Left lung (tissue), 10 donors: ENCODE data around the gene ROBO1. TPM values are rescaled to one million over a fixed set of nuclear protein-coding genes. Genes with fewer than 3 reads are reported as not detected.

Source experiments
- ATAC-seq: fragments of 200-7000 bp; cut with Tn5 transposase; one replicate; pipeline ENCODE4 v1.9.1; 2020; ENCODE audit warnings: moderate library complexity
- DNase-seq, 4 donors: peaks; one replicate each; pipeline ENCODE4 v3.0.0-alpha.2; 2013 to 2020
- H3K27ac ChIP-seq, 2 donors: fragments of 200-600 bp; sonication (generic) in 1 of 2; one replicate each; pipeline versions ENCODE4 v1.5.0 to v1.8.0; 2020 to 2021
- H3K27me3 ChIP-seq, 2 donors: fragments of 200-600 bp; sonication (generic) in 1 of 2; one replicate each; pipeline versions ENCODE4 v1.5.0 to v1.8.0; 2020 to 2021
- H3K36me3 ChIP-seq, 2 donors: fragments of 200-600 bp; sonication (generic) in 1 of 2; one replicate each; pipeline versions ENCODE4 v1.5.0 to v1.8.0; 2020 to 2021
- H3K4me1 ChIP-seq, 2 donors: fragments of 200-600 bp; one replicate each; pipeline ENCODE4 v1.8.0; 2021
- H3K4me3 ChIP-seq, 2 donors: fragments of 200-600 bp; sonication (generic) in 1 of 2; one replicate each; pipeline versions ENCODE4 v1.5.0 to v1.8.0; 2020 to 2021; ENCODE audit warnings: mild to moderate bottlenecking in 1 of 2
- H3K9me3 ChIP-seq, 2 donors: fragments of 200-600 bp; sonication (generic) in 1 of 2; one replicate each; pipeline versions ENCODE4 v1.5.0 to v1.8.0; 2020 to 2021
- CTCF ChIP-seq, 2 donors: fragments of 200-600 bp; sonication (generic) in 1 of 2; IDR thresholded peaks; one replicate each; pipeline versions ENCODE4 v1.5.0 to v1.8.0; 2021; ENCODE audit warnings: antibody characterized with exemption in 2 of 2
- intact Hi-C, 2 donors: fragments of 100-400 bp; cut with DNase I; formaldehyde crosslinking; loops; one replicate each; pipeline versions ENCODE4 v1.11.2 to v1.14.2; 2022
- polyA plus RNA-seq, 6 donors: library from polyadenylated mRNA; unstranded; fragments of 120-200 nt; gene quantifications; one replicate each; pipeline ENCODE4 v1.2.1, GENCODE V29; 2013; ENCODE audit not compliant: insufficient read length in 6 of 6
- total RNA-seq, 2 donors: library from RNA; stranded (reverse); fragmentation: NEBNext Ultra II Directional; extraction: Animal tissue kit (Norgen Biotek cat#: 25700); gene quantifications; one replicate each; pipeline ENCODE4 v1.2.1, GENCODE V29; 2021
- donor health status: DM: no; HTN: yes; CAD: no.
- donor health status: DM: no; HTN: no; CAD: no.

Gene ROBO1
- total and polyA plus RNA-seq, 8 donors: 20.3 to 134 (median 102) TPM

DNA sequence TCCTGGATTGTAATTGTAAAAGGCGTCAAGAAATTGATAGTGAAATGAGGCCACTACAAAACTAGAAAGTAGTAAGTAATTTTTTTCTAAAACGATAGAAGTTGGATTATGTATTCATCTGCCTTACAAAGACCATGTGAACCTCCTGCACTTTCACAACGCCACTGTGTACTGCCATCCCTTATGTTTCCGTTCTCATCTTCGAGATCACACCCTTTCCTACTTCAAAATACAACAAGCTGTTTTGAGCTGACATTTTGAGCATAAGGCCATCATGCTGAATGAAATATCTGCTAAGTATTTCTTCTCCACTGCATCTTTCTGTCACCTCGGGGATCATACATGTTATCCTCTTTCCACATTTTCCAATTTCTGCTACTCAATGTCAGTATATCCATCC lies 885.5 kb downstream of the ROBO1 start:
- ATAC-seq (no peak), DNase-seq (no peak)
- intact Hi-C loops: no loop called here
- TF ChIP-seq CTCF (IDR thresholded peaks at IDR 0.05): no peak
- H3K9me3 ChIP-seq: no peaks in the 10 kb centered on the region
- no peaks in the 10 kb centered on the region for H3K27me3 ChIP-seq
- no peak overlapping the region for H3K27ac ChIP-seq
- H3K4me1 ChIP-seq: no peaks in the 10 kb centered on the region
- no peaks in the 10 kb centered on the region for H3K36me3 ChIP-seq
- no peak overlapping the region for H3K4me3 ChIP-seq

DNA sequence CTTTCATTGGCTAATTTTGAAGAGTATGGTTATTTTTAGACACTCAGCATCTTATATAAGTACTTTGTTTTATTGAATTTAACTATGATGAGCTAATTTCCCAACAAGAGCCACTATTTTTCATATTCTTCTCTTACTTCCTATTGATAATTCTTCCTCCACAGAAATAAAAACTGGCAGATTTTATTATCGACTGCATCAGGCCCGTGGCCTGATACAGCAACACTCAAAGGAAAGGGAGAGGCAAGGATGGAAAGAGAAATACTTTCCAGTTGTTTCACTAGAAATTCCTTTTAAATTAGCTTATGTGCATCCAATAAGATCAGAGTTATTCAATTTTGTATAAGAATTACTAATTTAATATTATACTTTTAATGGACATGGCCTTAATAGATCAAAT lies 886.3 kb downstream of the ROBO1 start:
- Histone ChIP-seq H3K27ac (no peak overlapping the region), H3K9me3 (no peaks in the 10 kb centered on the region), H3K27me3 (no peaks in the 10 kb centered on the region), H3K4me1 (no peaks in the 10 kb centered on the region), H3K36me3 (no peaks in the 10 kb centered on the region), H3K4me3 (no peak overlapping the region)
- TF ChIP-seq CTCF (IDR thresholded peaks at IDR 0.05): no peak
- intact Hi-C loops: no loop called here
- DNase-seq: no peak
- no peak for ATAC-seq

DNA sequence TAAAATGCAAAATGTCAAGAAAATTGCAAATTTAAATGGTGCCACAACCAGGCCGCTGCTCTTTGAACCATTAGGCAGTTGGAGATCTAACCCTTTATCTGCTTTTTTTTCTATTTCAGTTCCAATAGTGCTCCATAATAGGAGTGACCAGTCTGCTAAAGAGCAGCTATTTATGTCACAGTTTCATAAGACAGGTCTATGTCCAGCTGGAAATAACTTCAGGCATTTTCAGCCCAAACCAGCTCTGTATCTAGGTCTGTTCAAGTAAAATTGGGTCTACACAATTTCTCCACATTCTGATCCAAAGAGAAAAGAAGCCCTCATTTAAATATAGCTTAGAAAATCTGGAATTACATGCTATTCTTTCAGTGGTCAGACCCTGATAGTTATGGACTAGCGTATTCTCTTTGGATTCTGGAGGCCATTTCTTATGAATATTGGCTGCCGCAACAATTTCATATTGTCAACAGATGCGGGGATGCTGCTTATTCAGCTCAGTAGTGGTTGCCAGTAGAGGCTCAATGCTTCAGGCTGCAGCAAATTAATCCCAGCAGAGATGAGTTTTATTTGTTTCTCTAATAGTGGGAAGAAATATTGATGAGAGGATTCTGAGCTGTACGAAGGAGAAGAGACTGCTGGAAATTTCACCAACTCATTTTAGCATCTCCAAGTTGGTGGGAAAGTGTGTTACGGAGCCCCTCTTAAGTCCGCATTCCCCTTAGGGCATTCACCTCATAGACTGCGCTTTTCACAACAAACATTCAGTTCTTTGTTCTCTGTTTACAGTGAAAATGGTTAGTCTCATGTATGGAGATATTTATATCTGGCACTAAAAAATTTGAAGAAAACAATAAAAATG lies 887.0 kb downstream of the ROBO1 start:
- TF ChIP-seq CTCF (IDR thresholded peaks at IDR 0.05): no peak
- Histone ChIP-seq H3K4me1 (no peaks in the 10 kb centered on the region), H3K27me3 (no peaks in the 10 kb centered on the region), H3K27ac (no peak overlapping the region), H3K4me3 (no peak overlapping the region), H3K9me3 (no peaks in the 10 kb centered on the region), H3K36me3 (no peaks in the 10 kb centered on the region)
- ATAC-seq: no peak
- peak in 1 of 4 donors; percentile 12 for DNase-seq
- intact Hi-C loops: no loop called here

DNA sequence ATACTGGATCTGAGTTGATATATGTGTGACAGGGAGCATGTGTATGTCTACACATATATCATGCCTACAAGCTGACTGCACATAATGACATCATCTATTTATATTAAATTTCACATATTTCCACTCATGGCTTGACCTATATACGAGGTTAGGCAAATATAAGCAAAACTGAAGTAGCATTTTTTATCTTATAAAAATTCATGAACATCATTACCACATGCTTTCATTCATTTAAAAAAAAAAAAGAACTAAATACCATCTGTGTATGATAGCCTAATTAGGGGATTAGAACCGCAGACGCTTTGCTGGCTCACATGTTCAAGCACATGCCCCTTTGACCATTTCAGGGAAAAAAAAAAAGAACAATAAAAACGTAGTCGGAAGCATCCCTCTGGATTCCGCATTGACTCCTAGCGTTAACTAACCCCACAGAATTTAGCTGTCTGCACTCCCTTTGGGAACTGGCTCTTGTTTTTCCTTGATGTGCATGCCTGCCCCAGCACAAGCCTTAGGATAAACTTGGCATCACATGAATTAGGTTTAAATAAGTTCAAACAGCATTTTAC lies 888.4 kb downstream of the ROBO1 start:
- H3K4me1 ChIP-seq: no peaks in the 10 kb centered on the region
- TF ChIP-seq CTCF (IDR thresholded peaks at IDR 0.05): no peak
- H3K36me3 ChIP-seq: no peaks in the 10 kb centered on the region
- H3K27me3 ChIP-seq: no peaks in the 10 kb centered on the region
- H3K27ac ChIP-seq: no peak overlapping the region
- ATAC-seq (no peak), DNase-seq (no peak)
- H3K4me3 ChIP-seq: no peak overlapping the region
- H3K9me3 ChIP-seq: no peaks in the 10 kb centered on the region
- intact Hi-C loops: no loop called here

- Histone ChIP-seq H3K36me3 (no peaks in the 10 kb centered on the region), H3K9me3 (no peaks in the 10 kb centered on the region), H3K27me3 (no peaks in the 10 kb centered on the region), H3K4me3 (no peak overlapping the region), H3K27ac (no peak overlapping the region), H3K4me1 (no peaks in the 10 kb centered on the region)
- TF ChIP-seq CTCF (IDR thresholded peaks at IDR 0.05): no peak
- intact Hi-C loops: no loop called here
- ATAC-seq (no peak), DNase-seq (no peak)
Measured at GRCh38 chr3:78878789-78879188, 889.0 kb downstream of the ROBO1 start.
